ENCODE data around the gene FHIT.

GRCh38 chr3:60826511-60826910 lies 424.7 kb downstream of the FHIT start:
- TF ChIP-seq, protein P1, sequence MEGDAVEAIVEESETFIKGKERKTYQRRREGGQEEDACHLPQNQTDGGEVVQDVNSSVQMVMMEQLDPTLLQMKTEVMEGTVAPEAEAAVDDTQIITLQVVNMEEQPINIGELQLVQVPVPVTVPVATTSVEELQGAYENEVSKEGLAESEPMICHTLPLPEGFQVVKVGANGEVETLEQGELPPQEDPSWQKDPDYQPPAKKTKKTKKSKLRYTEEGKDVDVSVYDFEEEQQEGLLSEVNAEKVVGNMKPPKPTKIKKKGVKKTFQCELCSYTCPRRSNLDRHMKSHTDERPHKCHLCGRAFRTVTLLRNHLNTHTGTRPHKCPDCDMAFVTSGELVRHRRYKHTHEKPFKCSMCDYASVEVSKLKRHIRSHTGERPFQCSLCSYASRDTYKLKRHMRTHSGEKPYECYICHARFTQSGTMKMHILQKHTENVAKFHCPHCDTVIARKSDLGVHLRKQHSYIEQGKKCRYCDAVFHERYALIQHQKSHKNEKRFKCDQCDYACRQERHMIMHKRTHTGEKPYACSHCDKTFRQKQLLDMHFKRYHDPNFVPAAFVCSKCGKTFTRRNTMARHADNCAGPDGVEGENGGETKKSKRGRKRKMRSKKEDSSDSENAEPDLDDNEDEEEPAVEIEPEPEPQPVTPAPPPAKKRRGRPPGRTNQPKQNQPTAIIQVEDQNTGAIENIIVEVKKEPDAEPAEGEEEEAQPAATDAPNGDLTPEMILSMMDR (IDR thresholded peaks at IDR 0.05; ENCODE audit: poor library complexity) = no peak
- TF ChIP-seq EZH2phosphoT487 (IDR thresholded peaks at IDR 0.05; ENCODE audit: low read depth, severe bottlenecking, unreplicated experiment) = no peak

Data from hepatocyte (in vitro differentiated cells).